C4-2B (cell line): ENCODE results near the gene SMIM3.
"Not testable (repeated sequence)": the region's sequence is repeated elsewhere in the genome, so short reads cannot be mapped to it uniquely, and the experiment has no call there.

ENCODE experiments used
- H3K27ac ChIP-seq: fragments of 450-650 bp; 2 replicates; pipeline ENCODE4 v1.5.1; 2017
- ZFX ChIP-seq: fragments of 450-650 bp; IDR thresholded peaks from 2 replicates; pipeline ENCODE4 v1.6.1; 2017
- TF ChIP-seq, protein P1 (sequence below): fragments of 450-650 bp; conservative IDR thresholded peaks from 2 replicates; pipeline ENCODE4 v1.5.1; 2017; ENCODE audit warnings: mild to moderate bottlenecking

The SMIM3 gene

DNA sequence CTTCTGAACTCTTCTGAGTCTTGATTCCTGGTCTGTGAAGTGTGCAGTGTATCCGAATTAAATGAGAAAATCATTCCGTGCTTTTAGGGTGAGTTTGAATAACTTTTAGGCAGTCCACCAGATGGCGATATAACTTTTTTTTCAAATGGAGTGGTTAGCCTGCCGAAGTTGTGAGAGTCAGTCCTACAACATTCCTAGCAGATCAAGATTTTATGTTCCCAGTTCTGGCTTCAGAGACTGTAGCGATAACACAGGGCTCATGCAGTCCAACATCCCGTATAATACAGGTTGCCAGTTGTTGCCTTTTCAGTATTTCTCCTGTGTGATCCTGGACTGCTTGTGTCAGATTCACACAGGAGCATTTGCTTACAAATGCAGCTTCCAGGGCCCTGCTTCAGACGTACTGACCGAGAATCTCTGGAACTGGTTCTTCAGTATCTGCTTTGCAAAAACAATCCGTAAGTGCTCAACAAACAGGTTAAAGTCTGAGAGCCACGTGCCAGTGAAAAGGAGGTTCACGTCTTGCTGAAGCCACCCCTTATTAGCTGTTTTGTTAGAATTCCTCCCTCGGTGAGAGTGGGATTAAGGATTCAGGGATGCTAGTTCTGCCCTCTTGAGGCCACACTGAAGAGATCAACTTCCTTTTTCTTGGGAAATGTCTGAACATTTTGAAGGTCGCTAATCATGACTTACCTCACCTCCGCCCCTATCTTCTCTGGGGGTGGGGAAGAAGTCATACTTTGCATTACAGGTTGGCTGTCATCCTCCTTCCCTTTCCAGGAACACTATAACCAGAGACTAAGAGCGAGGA, 22.8 kb downstream of the SMIM3 start:
- no peak for TF ChIP-seq ZFX
- TF ChIP-seq, protein P1, sequence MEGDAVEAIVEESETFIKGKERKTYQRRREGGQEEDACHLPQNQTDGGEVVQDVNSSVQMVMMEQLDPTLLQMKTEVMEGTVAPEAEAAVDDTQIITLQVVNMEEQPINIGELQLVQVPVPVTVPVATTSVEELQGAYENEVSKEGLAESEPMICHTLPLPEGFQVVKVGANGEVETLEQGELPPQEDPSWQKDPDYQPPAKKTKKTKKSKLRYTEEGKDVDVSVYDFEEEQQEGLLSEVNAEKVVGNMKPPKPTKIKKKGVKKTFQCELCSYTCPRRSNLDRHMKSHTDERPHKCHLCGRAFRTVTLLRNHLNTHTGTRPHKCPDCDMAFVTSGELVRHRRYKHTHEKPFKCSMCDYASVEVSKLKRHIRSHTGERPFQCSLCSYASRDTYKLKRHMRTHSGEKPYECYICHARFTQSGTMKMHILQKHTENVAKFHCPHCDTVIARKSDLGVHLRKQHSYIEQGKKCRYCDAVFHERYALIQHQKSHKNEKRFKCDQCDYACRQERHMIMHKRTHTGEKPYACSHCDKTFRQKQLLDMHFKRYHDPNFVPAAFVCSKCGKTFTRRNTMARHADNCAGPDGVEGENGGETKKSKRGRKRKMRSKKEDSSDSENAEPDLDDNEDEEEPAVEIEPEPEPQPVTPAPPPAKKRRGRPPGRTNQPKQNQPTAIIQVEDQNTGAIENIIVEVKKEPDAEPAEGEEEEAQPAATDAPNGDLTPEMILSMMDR: peak; percentile 79
- peak overlapping the region; percentile 20; the same call in 1 of the 2 replicates for H3K27ac ChIP-seq

DNA sequence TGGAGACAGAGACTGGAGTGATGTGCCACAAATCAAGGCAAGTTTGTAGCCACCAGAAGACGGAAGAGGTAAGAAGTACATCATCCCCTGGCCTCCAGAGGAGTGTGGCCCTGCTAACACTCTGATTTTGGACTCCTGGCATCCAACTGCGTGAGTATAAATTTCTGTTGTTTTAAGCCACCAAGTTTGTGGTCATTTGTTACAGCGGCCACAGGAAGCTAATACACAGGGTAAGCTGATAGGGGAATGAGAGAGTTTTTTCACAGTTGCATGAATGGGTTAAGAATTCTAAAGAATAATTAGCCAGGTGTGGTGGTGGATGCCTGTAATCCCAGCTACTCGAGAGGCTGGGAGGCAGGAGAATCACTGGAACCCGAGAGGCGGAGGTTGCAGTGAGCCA, 25.8 kb downstream of the SMIM3 start:
- H3K27ac ChIP-seq: no peak overlapping the region
- TF ChIP-seq, protein P1: no peak
- no peak for TF ChIP-seq ZFX

DNA sequence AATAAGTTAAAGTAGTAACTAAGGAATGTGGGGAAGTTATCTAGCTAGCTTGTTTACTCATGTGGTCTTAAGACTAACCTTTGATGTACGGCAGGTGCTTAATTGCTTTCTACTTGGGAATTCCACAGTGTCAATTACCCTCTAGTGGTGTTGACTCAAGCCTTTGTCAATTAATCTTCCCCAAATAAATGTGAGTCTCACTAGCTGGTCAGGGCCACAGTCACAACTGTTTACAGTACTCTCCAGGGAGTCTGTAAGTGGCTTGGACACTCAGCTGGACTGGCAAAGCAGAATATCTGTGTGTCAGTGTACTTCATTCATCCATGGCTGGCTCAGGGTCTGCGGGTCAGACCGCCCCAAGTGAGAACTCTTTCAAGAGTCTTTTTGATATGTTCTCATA, 30.8 kb downstream of the SMIM3 start:
- no peak overlapping the region for H3K27ac ChIP-seq
- TF ChIP-seq ZFX: no peak
- TF ChIP-seq, protein P1: no peak

DNA sequence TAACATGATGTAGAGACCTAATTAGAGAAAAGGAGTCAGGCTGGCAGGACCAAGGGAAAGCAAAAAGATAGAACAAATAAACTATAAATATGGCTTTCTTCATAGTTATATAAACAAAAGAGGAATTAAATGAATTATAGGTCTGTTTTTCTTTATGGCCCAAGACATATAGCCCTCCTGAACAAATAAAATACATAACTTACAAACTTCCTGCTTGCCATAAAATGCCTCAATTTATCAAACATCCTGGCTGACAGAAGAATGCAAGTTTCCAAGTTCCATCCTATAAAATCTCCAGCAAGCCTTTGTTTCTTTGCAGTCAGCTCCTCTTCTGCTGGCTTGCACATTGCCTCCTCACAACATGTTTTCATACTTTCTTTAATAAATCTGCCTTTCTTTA, 36.5 kb downstream of the SMIM3 start:
- H3K27ac ChIP-seq: no peak overlapping the region
- no peak for TF ChIP-seq ZFX
- TF ChIP-seq, protein P1: no peak

DNA sequence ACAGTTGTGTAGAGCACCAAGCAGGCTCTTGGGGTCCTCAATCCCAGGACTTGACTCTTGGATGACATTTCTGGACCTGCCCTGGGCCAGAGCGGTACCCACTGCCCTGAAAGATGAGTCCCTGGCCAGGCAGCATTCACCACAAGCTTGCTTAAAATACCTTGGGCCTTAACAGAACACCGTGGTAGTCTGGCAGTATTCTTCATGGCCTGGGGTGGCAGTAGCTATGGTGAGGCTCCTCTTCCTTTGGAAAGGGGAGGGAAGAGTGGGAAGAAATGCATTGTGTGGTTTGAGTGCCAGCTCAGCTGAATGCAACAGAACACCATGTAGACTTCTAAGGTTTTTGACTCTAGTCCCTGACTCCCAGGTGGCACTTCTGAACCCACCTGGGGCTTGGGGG, 38.4 kb downstream of the SMIM3 start:
- peak overlapping the region; percentile 76; the same call in 1 of the 2 replicates for H3K27ac ChIP-seq
- TF ChIP-seq ZFX: no peak
- TF ChIP-seq, protein P1: no peak

DNA sequence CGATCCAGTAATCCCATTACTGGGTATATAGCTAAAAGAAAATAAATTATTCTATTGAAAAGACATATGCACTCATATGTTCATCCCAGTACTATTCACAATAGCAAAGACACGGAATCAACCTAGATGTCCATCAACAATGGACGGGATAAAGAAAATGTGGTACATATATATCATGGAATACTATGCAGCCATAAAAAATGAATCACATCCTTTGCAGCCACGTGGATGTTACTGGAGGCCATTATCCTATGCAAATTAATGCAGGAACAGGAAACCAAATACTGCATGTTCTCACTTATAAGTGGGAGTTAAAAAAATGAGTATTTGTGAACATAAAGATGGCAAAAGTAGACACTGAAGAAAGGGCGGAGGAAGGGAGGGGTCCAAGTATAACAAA, 51.2 kb downstream of the SMIM3 start:
- TF ChIP-seq ZFX: no peak
- TF ChIP-seq, protein P1: no peak
- no peak overlapping the region for H3K27ac ChIP-seq

DNA sequence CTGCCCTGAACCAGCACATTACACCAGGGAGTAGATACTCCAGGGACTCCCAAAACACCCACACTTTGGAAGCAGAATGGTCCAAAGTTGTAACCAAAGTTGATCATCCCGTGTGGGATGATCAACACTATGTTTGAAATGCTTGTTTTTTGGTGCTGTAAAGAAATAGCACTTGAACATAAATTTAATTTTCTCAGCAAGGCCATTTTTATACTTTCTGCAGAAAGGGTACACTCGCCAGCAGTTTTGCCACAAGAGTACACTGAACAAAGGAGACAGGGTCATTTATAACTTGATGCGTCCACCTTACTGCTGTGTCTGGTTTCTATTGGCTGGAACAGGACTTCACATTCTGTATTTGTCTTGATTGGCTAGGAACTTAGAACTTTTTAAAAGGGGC, 53.3 kb downstream of the SMIM3 start:
- H3K27ac ChIP-seq: not testable (repeated sequence)

DNA sequence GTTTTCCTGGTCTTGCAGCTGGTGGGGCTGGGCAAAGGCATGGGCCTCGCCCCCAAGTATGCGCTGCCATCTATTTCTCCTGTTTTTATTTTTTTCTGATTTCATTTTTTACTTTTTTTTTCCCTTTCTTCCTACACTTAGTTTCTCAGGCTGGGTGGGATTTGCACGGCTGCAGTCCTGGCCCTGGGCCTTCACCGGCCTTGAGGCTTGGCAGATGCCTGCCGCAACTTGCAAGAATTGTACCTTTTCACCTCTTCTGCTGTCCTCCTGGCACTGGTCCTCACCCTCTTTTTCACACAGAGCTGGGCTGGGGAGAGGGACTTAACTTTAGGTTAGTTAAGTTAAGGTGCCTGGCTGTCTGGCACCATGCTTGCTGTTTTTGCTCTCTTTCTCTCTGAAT, 57.5 kb downstream of the SMIM3 start:
- no peak overlapping the region for H3K27ac ChIP-seq
- no peak for TF ChIP-seq ZFX
- TF ChIP-seq, protein P1: no peak
